Mesodermal cell (in vitro differentiated cells): ENCODE data around the gene SVOPL.

Experiments
- H3K27ac ChIP-seq: 2 replicates; pipeline ENCODE4 v1.7.0; 2013; ENCODE audit warnings: mild to moderate bottlenecking, low read depth, low read length, moderate library complexity; ENCODE audit not compliant: severe bottlenecking
- H3K36me3 ChIP-seq: 2 replicates; pipeline ENCODE4 v1.7.1; 2013; ENCODE audit warnings: mild to moderate bottlenecking, low read length, moderate library complexity; ENCODE audit not compliant: control insufficient read depth, insufficient read depth
- H3K4me1 ChIP-seq: one replicate; pipeline ENCODE4 v1.7.1; 2013; ENCODE audit warnings: mild to moderate bottlenecking, low read length; ENCODE audit not compliant: insufficient read depth, control insufficient read depth, poor library complexity, severe bottlenecking
- H3K4me3 ChIP-seq: 2 replicates; pipeline ENCODE4 v1.7.0; 2013; ENCODE audit warnings: low read length, control low read depth, mild to moderate bottlenecking; ENCODE audit not compliant: insufficient read depth, poor library complexity, severe bottlenecking; ENCODE audit errors: extremely low read depth
- H3K9me3 ChIP-seq: 2 replicates; pipeline ENCODE4 v1.7.1; 2013; ENCODE audit warnings: mild to moderate bottlenecking, low read length, moderate library complexity; ENCODE audit not compliant: control insufficient read depth
- WGBS, 2 experiments: methylation state at CpG; one replicate each; pipeline ENCODE4 v1.1.5; 2013; ENCODE audit warnings: missing lambda C conversion rate in 2 of 2; ENCODE audit not compliant: insufficient coverage in 2 of 2; 5-methylcytosine and 5-hydroxymethylcytosine counted together

SVOPL gene

DNA sequence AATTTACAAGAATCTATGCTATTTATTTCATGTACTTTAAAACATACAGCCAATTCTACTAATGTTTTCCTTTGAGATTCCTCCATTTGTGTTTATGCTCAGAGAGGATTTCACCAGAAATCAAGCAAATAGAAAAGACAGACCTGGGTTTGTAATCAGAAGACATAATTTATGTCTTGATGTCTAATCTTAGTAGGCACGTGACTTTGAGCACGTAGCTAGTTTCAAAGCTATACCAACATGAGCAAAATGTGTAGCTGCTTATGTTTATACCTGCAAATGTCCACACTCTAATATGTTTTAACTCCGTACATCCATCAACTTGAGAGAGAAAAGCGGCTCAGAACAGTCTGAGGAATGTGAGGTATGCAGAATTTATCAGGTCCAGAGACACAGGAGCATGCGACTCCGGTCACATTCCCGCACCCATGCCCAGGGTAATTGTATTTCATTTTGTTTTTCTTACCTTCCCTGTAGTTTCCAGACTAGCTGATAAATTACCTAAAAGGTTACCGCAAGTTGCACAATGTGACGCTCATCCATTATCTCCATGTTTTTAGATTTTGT lies 40.0 kb downstream of the SVOPL start:
- no peaks in the 10 kb centered on the region for H3K9me3 ChIP-seq
- 52 to 78% methylated on average over 3 to 4 of the region's 9 CpGs for WGBS, 2 experiments

DNA sequence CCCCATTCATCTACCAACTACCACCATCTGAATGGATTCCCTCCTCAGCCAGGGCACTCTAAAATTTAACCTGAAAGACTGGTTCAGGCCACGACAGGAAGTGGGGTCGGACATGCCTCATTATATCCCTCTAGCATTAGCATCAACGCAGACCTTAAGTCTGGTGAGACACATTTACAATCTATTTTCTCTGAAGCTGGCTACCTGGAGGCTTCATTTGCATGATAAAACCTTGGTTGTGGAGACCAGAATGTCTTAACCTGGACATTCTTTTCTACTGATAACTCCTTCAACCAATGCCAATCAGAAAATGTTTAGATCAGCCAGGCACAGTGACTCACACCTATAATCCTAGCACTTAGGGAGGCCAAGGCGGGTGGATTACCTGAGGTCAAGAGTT lies 42.3 kb downstream of the SVOPL start:
- no peak overlapping the region for H3K27ac ChIP-seq
- no peaks in the 10 kb centered on the region for H3K36me3 ChIP-seq
- peaks cover 19% of the 10 kb centered on the region for H3K4me1 ChIP-seq
- peaks cover 4% of the 10 kb centered on the region for H3K9me3 ChIP-seq
- 83 to 87% methylated on average over 3 to 4 of the region's 4 CpGs for WGBS, 2 experiments
- no peak overlapping the region for H3K4me3 ChIP-seq

More for the DNA sequence above, 40.0 kb downstream of the SVOPL start:
- no peaks in the 10 kb centered on the region for H3K36me3 ChIP-seq
- H3K4me3 ChIP-seq = no peak overlapping the region
- peak overlapping the region; percentile 61 for H3K27ac ChIP-seq
- peaks cover 25% of the 10 kb centered on the region for H3K4me1 ChIP-seq

DNA sequence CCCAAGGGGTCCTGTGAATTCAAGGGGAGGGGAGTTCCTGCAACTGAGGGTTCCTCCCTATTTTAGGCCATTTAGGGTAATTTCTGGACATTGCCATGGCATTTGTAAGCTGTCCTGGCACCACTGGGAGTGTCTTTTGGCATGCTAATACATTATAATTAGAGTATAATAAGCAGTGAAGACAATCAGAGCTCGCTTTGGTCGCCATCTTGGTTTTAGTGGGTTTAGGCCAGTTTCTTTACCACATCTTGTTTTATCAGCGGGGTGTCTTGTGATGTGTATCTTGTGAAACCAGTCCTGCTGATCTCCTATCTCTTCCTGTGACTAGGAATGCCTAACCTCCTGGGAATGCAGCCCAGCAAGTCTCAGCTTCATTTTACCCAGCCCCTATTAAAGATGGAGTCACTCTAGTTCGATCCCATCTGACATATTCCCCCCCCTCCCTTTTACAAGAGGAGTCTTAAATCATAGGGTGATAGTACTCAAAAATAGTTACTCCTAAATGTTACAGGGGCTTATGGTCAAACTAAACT lies 43.2 kb downstream of the SVOPL start:
- H3K4me1 ChIP-seq = peaks cover 13% of the 10 kb centered on the region
- peaks cover 9% of the 10 kb centered on the region for H3K9me3 ChIP-seq
- H3K36me3 ChIP-seq = no peaks in the 10 kb centered on the region
- WGBS, 2 experiments = 100% methylated on average over 2 of the region's 4 CpGs; no CpG with 5 or more reads in 1 of the 2 experiments
- H3K27ac ChIP-seq = no peak overlapping the region
- no peak overlapping the region for H3K4me3 ChIP-seq

GRCh38 chr7:138656952-138657351 lies 44.2 kb downstream of the SVOPL start:
- 100% methylated on average over 1 of the region's 2 CpGs for WGBS, 2 experiments
- no peak overlapping the region for H3K4me3 ChIP-seq
- no peak overlapping the region for H3K27ac ChIP-seq
- H3K4me1 ChIP-seq = peaks cover 6% of the 10 kb centered on the region
- H3K36me3 ChIP-seq = no peaks in the 10 kb centered on the region
- H3K9me3 ChIP-seq = peaks cover 12% of the 10 kb centered on the region

DNA sequence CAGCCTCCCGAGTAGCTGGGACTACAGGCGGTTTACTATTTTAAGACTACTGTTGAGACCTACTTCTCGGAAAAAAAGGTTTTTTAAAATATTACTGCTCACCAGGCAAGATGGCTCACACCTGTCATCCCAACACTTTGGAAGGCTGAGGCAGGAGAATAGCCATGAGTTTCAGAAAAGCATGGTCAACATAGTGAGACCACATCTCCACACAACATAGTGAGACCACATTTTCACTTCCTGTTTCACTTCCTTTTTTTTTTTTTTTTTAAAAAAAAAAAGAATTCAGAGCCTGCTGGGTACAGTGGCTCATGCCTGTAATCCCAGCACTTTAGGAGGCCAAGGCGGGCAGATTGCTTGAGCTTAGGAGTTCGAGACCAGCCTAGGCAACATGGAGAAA lies 46.5 kb downstream of the SVOPL start:
- H3K36me3 ChIP-seq = no peaks in the 10 kb centered on the region
- H3K27ac ChIP-seq = no peak overlapping the region
- H3K4me3 ChIP-seq = no peak overlapping the region
- WGBS, 2 experiments = 83 to 93% methylated on average over 3 of the region's 5 CpGs
- H3K9me3 ChIP-seq = peaks cover 12% of the 10 kb centered on the region
- no peaks in the 10 kb centered on the region for H3K4me1 ChIP-seq

DNA sequence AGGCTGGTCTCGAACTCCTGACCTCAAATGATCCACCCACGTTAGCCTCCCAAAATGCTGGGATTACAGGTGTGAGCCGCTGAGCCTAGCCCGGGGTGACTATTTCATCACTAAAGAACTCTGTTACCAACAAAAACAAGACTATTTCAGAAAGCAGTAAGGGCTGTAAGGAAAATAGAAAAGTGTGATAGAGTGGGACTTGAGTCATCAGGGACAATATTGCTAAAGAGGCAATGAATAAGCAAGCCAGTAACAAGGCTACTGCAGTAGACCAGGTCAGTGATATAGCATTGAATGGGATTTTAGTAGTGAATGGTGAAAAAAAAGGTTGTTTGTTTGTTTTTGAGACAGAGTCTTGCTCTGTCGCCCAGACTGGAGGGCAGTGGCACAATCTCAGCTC lies 51.7 kb downstream of the SVOPL start:
- Histone ChIP-seq H3K36me3 (no peaks in the 10 kb centered on the region), H3K9me3 (peaks cover 10% of the 10 kb centered on the region), H3K4me1 (no peaks in the 10 kb centered on the region), H3K27ac (no peak overlapping the region), H3K4me3 (no peak overlapping the region)
- WGBS, 2 experiments = 86 to 90% methylated on average over 2 to 3 of the region's 5 CpGs

DNA sequence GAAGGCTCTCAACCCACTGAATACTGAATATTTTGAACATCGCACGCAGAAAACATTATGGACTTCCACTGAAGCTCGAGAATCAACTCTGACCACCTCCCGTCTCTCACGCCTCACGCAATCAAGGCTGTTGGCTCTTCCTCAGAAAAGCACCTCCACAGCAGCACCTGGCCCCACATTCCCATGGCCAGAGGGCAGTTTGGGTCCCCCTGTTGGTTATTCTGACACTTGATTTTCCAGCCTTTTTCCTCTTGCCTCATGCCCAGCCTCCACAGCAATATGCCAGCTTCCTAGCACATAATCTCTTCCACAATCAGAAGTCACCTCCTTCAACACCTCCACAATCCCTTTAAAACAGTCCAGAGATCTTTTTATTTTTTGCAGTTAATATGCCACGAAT lies 55.9 kb downstream of the SVOPL start:
- Histone ChIP-seq H3K4me3 (no peak overlapping the region), H3K36me3 (no peaks in the 10 kb centered on the region), H3K4me1 (no peaks in the 10 kb centered on the region), H3K27ac (no peak overlapping the region), H3K9me3 (no peaks in the 10 kb centered on the region)
- 90 to 96% methylated on average over 6 to 7 of the region's 7 CpGs for WGBS, 2 experiments

DNA sequence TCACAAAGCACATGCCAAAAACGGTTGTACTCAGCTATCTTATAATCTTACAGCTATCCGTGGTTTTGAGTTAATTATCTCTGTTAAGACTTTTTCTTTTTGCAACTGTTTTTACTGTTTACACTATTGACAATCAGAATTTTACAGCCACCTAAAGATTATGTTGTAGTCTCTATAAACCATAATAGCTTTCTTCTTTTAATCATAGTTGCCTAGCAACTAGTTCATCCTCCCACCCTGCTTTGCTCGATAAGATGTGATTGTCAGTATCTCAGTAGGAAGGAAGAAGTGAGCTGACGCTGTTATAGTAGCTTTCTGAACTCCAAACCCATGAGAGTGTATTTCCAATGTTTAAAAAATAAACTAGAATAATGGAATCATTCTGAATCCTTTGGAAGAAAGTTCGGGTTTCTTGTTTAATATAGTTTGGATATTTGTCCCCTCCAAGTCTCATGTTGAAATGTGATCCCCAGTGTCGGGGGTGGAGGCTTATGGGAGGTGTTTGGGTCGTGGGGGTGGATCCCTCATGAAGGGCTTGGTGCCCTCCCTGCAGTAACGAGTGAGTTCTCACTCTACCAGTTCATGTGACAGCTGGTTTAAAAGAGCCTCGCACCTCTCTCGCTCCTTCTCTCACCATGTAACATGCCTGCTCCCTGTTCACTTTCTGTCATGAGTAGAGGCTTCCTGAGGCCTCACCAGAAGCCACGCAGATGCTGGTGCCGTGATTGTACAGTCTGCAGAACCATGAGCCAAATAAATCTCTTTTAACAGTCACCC lies 68.1 kb downstream of the SVOPL start:
- H3K36me3 ChIP-seq = no peaks in the 10 kb centered on the region
- no peaks in the 10 kb centered on the region for H3K9me3 ChIP-seq
- no peak overlapping the region for H3K27ac ChIP-seq
- no peak overlapping the region for H3K4me3 ChIP-seq
- no peaks in the 10 kb centered on the region for H3K4me1 ChIP-seq
- WGBS, 2 experiments = 93 to 100% methylated on average over 3 to 5 of the region's 12 CpGs

GRCh38 chr7:138632384-138632783 lies 68.8 kb downstream of the SVOPL start:
- Histone ChIP-seq H3K36me3 (no peaks in the 10 kb centered on the region), H3K4me1 (no peaks in the 10 kb centered on the region), H3K4me3 (no peak overlapping the region), H3K9me3 (no peaks in the 10 kb centered on the region), H3K27ac (no peak overlapping the region)
- WGBS, 2 experiments = 89 to 96% methylated on average over 1 to 2 of the region's 2 CpGs

GRCh38 chr7:138630059-138630610 lies 71.0 kb downstream of the SVOPL start:
- Histone ChIP-seq H3K4me3 (no peak overlapping the region), H3K4me1 (no peaks in the 10 kb centered on the region)

DNA sequence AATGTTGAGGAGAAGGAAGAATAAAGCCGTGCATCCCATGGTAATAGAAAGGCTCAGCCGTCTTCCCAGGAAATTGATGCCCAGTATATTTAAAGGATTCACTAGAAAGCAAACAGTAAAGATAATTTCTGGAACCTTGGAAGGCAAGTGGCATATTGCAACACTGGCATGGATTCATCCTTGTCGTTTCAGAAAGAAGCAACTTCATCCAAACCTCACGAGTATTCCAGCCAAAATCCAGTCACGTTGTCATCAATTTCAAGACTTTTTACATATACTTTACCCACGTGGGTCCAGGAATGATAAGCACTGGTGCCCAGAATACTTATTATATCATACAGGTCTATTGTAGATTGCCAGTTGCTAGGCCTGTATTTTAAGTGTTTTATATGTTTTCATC lies 73.8 kb downstream of the SVOPL start:
- Histone ChIP-seq H3K4me3 (no peak overlapping the region), H3K9me3 (no peaks in the 10 kb centered on the region), H3K4me1 (no peaks in the 10 kb centered on the region), H3K27ac (no peak overlapping the region), H3K36me3 (no peaks in the 10 kb centered on the region)
- whole genome bisulfite sequencing, 2 experiments = 89% methylated on average over 2 to 4 of the region's 6 CpGs

More at GRCh38 chr7:138630059-138630610, 71.0 kb downstream of the SVOPL start:
- Histone ChIP-seq H3K36me3 (no peaks in the 10 kb centered on the region), H3K27ac (no peak overlapping the region), H3K9me3 (no peaks in the 10 kb centered on the region)
- WGBS, 2 experiments = 95 to 100% methylated on average over 4 to 5 of the region's 8 CpGs
